ENCODE results near the gene PLIN1.

The PLIN1 gene

DNA sequence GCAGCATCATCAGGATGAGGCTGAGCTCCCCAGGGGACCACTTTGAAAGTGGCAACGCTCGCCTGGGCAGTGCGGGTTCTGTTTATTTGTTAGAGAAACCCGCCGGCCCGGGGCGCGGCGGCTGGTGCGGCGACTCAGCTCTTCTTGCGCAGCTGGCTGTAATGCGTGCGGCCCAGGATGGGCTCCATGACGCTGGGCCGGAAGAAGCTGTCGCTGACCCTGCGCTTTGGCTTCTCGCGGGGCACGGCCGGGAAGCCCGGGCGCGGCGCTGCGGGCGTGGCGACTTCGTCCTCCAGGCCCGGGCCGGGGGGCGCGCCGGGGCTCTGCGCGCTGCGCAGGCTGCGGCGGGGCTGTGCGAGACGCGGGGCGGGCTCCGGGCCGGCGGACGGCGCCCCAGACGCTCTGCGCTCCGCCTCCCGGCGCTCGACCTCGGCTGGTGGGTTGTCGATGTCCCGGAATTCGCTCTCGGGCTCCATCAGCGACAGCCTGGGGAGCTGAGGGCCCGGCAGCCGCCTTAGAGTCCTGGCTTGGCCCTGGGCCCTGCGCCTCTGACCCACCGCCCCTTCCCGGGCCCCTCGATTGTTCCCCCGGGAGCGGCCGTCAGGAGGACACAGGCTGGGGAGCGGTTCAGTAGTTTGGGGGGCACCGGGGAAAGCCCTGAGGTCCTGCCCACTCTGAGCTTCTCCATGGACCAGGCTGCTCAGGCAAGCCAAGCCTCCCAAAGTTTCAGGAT lies 13.6 kb downstream of the PLIN1 start:
- no peaks in the 10 kb centered on the region for H3K4me1 ChIP-seq (ENCODE audit: control insufficient read depth, insufficient read depth, low read length)
- TF ChIP-seq ZNF335 (tag by site-specific recombination; conservative IDR thresholded peaks at IDR 0.05) (peak; percentile 62), IKZF3 (tag by site-specific recombination; IDR thresholded peaks at IDR 0.05) (no peak), ZBTB17 (tag by site-specific recombination; IDR thresholded peaks at IDR 0.05) (peak; percentile 76), ZNF660 (tag by site-specific recombination; IDR thresholded peaks at IDR 0.05) (peak; percentile 45; the same call in 1 of the 2 replicates), ZBTB20 (tag by site-specific recombination; IDR thresholded peaks at IDR 0.05) (peak; percentile 71; the same call in 1 of the 2 replicates)
- TF ChIP-seq, protein P1, sequence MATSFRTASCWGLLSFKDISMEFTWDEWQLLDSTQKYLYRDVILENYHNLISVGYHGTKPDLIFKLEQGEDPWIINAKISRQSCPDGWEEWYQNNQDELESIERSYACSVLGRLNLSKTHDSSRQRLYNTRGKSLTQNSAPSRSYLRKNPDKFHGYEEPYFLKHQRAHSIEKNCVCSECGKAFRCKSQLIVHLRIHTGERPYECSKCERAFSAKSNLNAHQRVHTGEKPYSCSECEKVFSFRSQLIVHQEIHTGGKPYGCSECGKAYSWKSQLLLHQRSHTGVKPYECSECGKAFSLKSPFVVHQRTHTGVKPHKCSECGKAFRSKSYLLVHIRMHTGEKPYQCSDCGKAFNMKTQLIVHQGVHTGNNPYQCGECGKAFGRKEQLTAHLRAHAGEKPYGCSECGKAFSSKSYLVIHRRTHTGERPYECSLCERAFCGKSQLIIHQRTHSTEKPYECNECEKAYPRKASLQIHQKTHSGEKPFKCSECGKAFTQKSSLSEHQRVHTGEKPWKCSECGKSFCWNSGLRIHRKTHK (tag by site-specific recombination; IDR thresholded peaks at IDR 0.05), result no peak
- TF ChIP-seq, protein P2, sequence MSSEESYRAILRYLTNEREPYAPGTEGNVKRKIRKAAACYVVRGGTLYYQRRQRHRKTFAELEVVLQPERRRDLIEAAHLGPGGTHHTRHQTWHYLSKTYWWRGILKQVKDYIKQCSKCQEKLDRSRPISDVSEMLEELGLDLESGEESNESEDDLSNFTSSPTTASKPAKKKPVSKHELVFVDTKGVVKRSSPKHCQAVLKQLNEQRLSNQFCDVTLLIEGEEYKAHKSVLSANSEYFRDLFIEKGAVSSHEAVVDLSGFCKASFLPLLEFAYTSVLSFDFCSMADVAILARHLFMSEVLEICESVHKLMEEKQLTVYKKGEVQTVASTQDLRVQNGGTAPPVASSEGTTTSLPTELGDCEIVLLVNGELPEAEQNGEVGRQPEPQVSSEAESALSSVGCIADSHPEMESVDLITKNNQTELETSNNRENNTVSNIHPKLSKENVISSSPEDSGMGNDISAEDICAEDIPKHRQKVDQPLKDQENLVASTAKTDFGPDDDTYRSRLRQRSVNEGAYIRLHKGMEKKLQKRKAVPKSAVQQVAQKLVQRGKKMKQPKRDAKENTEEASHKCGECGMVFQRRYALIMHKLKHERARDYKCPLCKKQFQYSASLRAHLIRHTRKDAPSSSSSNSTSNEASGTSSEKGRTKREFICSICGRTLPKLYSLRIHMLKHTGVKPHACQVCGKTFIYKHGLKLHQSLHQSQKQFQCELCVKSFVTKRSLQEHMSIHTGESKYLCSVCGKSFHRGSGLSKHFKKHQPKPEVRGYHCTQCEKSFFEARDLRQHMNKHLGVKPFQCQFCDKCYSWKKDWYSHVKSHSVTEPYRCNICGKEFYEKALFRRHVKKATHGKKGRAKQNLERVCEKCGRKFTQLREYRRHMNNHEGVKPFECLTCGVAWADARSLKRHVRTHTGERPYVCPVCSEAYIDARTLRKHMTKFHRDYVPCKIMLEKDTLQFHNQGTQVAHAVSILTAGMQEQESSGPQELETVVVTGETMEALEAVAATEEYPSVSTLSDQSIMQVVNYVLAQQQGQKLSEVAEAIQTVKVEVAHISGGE (tag by site-specific recombination; conservative IDR thresholded peaks at IDR 0.05; ENCODE audit: low read depth), result peak; percentile 49; the same call in 1 of the 2 replicates
- TF ChIP-seq, protein P3, sequence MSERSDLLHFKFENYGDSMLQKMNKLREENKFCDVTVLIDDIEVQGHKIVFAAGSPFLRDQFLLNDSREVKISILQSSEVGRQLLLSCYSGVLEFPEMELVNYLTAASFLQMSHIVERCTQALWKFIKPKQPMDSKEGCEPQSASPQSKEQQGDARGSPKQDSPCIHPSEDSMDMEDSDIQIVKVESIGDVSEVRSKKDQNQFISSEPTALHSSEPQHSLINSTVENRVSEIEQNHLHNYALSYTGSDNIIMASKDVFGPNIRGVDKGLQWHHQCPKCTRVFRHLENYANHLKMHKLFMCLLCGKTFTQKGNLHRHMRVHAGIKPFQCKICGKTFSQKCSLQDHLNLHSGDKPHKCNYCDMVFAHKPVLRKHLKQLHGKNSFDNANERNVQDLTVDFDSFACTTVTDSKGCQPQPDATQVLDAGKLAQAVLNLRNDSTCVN (tag by site-specific recombination; optimal IDR thresholded peaks at IDR 0.05), result peak; percentile 67
- CTCF ChIA-PET, result interaction anchor here (0.5 to 7.8 kb wide), 4 partner anchors 8 to 383 kb away, joined by 3 to 36 read pairs (median 4); no protein-coding TSS in a partner anchor
- POLR2A ChIA-PET, result no interaction called here
- peak overlapping the region; percentile 11 for H3K4me3 ChIP-seq (ENCODE audit: low read depth, low read length)
- H3K9me3 ChIP-seq (ENCODE audit: control insufficient read depth, insufficient read depth, low read depth, low read length), result no peaks in the 10 kb centered on the region
- H3K27ac ChIP-seq (ENCODE audit: extremely low read depth, low read depth, low read length), result peak overlapping the region; percentile 21; the same call in 1 of the 2 replicates
- H3K36me3 ChIP-seq (ENCODE audit: control insufficient read depth in 2 of 2, insufficient read depth in 1 of 2, low read length in 2 of 2), result no peaks in the 10 kb centered on the region

DNA sequence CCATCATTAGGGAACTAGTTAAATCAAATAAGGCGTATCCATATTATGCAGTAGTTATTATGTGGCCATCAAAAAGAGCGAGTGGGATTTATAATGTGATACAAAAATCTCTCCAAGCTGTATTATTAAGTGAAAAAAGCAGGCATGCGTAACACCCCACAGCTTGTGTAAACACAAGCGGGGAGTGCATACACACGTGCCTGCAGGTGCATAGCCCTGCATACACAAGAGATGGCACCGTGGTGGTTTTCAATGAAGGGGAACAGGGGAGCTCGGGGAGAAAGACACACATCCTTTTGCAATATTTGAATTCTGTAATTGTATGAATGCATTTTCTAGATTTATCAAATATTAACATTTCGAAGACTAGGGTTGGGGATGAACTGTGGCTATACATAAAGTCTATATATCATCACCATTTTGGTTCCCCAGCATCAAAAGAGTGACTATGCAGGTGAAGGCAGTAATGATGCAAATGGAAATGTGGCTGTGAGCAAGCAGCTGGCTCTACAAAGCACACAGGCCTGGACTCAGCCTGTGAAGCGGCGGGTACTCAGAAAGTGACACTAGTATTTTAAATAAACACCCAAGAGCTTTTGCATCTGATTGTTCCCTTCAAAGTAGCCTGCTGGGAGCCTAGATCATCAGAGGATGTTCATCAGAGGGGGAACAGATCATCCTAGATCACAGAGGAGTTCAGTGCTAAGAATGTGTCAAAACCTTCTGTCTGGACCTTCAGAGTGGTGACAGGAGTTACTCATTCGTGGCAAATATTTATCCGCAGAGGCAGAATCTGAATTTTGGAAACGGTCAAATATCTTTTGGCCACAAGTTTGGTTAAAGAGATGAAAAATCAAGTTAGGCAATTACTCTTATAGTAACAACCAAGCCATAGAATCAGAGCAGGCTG lies 14.5 kb downstream of the PLIN1 start:
- Histone ChIP-seq H3K4me1 (ENCODE audit: control insufficient read depth, insufficient read depth, low read length) (no peaks in the 10 kb centered on the region), H3K4me3 (ENCODE audit: low read depth, low read length) (no peak overlapping the region), H3K36me3 (ENCODE audit: control insufficient read depth in 2 of 2, insufficient read depth in 1 of 2, low read length in 2 of 2) (no peaks in the 10 kb centered on the region), H3K9me3 (ENCODE audit: control insufficient read depth, insufficient read depth, low read depth, low read length) (no peaks in the 10 kb centered on the region), H3K27ac (ENCODE audit: extremely low read depth, low read depth, low read length) (no peak overlapping the region)
- CTCF ChIA-PET, result interaction anchor here (0.6 to 7.8 kb wide), 4 partner anchors 9 to 382 kb away, joined by 3 to 36 read pairs (median 17); no protein-coding TSS in a partner anchor
- TF ChIP-seq ZBTB20 (tag by site-specific recombination; IDR thresholded peaks at IDR 0.05), result 0 out of 2 replicates have a peak, but pooled peaks have one; percentile 25
- no peak for TF ChIP-seq ZSCAN5A (tag by site-specific recombination; IDR thresholded peaks at IDR 0.05)
- 0 out of 2 replicates have a peak, but pooled peaks have one; percentile 33 for TF ChIP-seq ZBTB44 (tag by site-specific recombination; IDR thresholded peaks at IDR 0.05)
- POLR2A ChIA-PET, result no interaction called here
